Fibroblast of lung (primary cell): ENCODE measurements around the gene HPN. TPM values are rescaled to one million over a fixed set of nuclear protein-coding genes. Genes with fewer than 3 reads are reported as not detected.
"Not testable (repeated sequence)": the region's sequence is repeated elsewhere in the genome, so short reads cannot be mapped to it uniquely, and the experiment has no call there.

Source experiments
- DNase-seq, 2 donors: peaks; one replicate each; pipeline versions ENCODE4 v3.0.0 to v3.0.0-alpha.2; 2010; ENCODE audit warnings: low read depth in 2 of 2
- H2AFZ ChIP-seq: 2 replicates; pipeline ENCODE4 v1.5.1; 2012; ENCODE audit warnings: low read length, control low read depth, inconsistent platforms
- H3K27ac ChIP-seq: 2 replicates; pipeline ENCODE4 v1.5.1; 2011; ENCODE audit warnings: low read length, control low read depth; ENCODE audit not compliant: insufficient read depth
- H3K27me3 ChIP-seq: 2 replicates; pipeline ENCODE4 v1.5.1; 2011; ENCODE audit warnings: mild to moderate bottlenecking, low read length; ENCODE audit not compliant: control insufficient read depth, insufficient read depth
- H3K36me3 ChIP-seq: 2 replicates; pipeline ENCODE4 v1.5.1; 2011; ENCODE audit warnings: low read length; ENCODE audit not compliant: control insufficient read depth, insufficient read depth
- H3K4me1 ChIP-seq: 2 replicates; pipeline ENCODE4 v1.5.1; 2011; ENCODE audit warnings: low read length; ENCODE audit not compliant: control insufficient read depth, insufficient read depth; ENCODE audit errors: extremely low read depth
- H3K4me2 ChIP-seq: 2 replicates; pipeline ENCODE4 v1.5.1; 2011; ENCODE audit warnings: low read length, control low read depth; ENCODE audit not compliant: insufficient read depth; ENCODE audit errors: extremely low read depth
- H3K4me3 ChIP-seq, 4 experiments: fragments of 200-600 bp in 1 of 4; sonication (generic) in 1 of 4; replicated peaks in 1 of 4; 2 replicates each; pipeline ENCODE4 v1.5.1; 2011 to 2016; ENCODE audit warnings: low read length in 4 of 4, low read depth in 3 of 4, mild to moderate bottlenecking in 3 of 4, control low read depth in 2 of 4, inconsistent platforms in 1 of 4, mixed read lengths in 1 of 4; ENCODE audit not compliant: insufficient read depth in 1 of 4; ENCODE audit errors: control extremely low read depth in 1 of 4
- H3K79me2 ChIP-seq: 2 replicates; pipeline ENCODE4 v1.5.1; 2012; ENCODE audit warnings: mild to moderate bottlenecking, low read length, inconsistent platforms; ENCODE audit not compliant: control insufficient read depth, insufficient read depth
- H3K9ac ChIP-seq: 2 replicates; pipeline ENCODE4 v1.5.1; 2011; ENCODE audit warnings: mild to moderate bottlenecking, low read length, control low read depth; ENCODE audit not compliant: insufficient read depth
- H3K9me3 ChIP-seq: 2 replicates; pipeline ENCODE4 v1.5.1; 2012; ENCODE audit warnings: low read depth, low read length; ENCODE audit not compliant: control insufficient read depth, insufficient read depth
- H4K20me1 ChIP-seq: 2 replicates; pipeline ENCODE4 v1.5.1; 2011; ENCODE audit warnings: low read length; ENCODE audit not compliant: control insufficient read depth, insufficient read depth; ENCODE audit errors: extremely low read depth
- CTCF ChIP-seq, 2 donors: IDR thresholded peaks in 1 of 2; conservative IDR thresholded peaks in 1 of 2; 1 replicate in 1 of 2; 2 replicates in 1 of 2; pipeline ENCODE4 v1.5.1; 2011 to 2012; ENCODE audit warnings: low read length in 2 of 2, control low read depth in 1 of 2, inconsistent platforms in 1 of 2, low read depth in 1 of 2, mild to moderate bottlenecking in 1 of 2
- EZH2 ChIP-seq: IDR thresholded peaks from 2 replicates; pipeline ENCODE4 v1.5.1; 2012; ENCODE audit warnings: low read length, control low read depth, mild to moderate bottlenecking; ENCODE audit errors: missing control alignments
- polyA minus RNA-seq: library from RNA; depleted of rRNA, polyadenylated mRNA; stranded (reverse); fragments of >200 nt; gene quantifications from 2 replicates; pipeline ENCODE4 v1.2.3, GENCODE V29; 2011; ENCODE audit warnings: low replicate concordance
- polyA plus RNA-seq, 2 donors: library from polyadenylated mRNA; depleted of rRNA in 1 of 2; stranded (reverse) in 1 of 2; unstranded in 1 of 2; fragments of >200 nt; gene quantifications; 2 replicates each; pipeline ENCODE4 v1.2.1, GENCODE V29; 2011 to 2012; ENCODE audit warnings: missing spikeins in 1 of 2
- total RNA-seq: library from RNA; depleted of rRNA; stranded (reverse); fragments of >200 nt; gene quantifications from 2 replicates; pipeline ENCODE4 v1.2.1, GENCODE V29; 2014

The HPN gene
- 0.33 and 0.51 TPM in 2 replicates for total RNA-seq
- polyA plus RNA-seq = not detected in 2 replicates
- polyA plus RNA-seq (2012) = 0.14 TPM in 1 of 2 replicates, not detected in the other
- 0.67 TPM in 1 of 2 replicates, not detected in the other for polyA minus RNA-seq

GRCh38 chr19:35041548-35042055 is at the start of gene HPN:
TSS of gene HPN (plus strand) at chr19:35041721. CDS start at chr19:35042507, 786 bp downstream.
- no peak within 1 kb of the TSS for H3K27ac ChIP-seq
- no peaks in the 10 kb centered on the region for H4K20me1 ChIP-seq
- H3K9ac ChIP-seq = no peak within 1 kb of the TSS
- H3K27me3 ChIP-seq = no peaks in the 10 kb centered on the region
- H3K4me2 ChIP-seq = peak within 1 kb of the TSS; percentile 40
- H3K9me3 ChIP-seq = no peaks in the 10 kb centered on the region
- H3K36me3 ChIP-seq = no peaks in the 10 kb centered on the region
- DNase-seq = no peak
- TF ChIP-seq EZH2 = no peak
- no peak for TF ChIP-seq CTCF (conservative IDR thresholded peaks at IDR 0.05 in 1 of 2, IDR thresholded peaks at IDR 0.05 in 1 of 2; ENCODE audit: low read depth in 1 of 2, low read length in 2 of 2)
- peak within 1 kb of the TSS; percentile 2 for H2AFZ ChIP-seq
- H3K4me1 ChIP-seq = peaks cover 6% of the 10 kb centered on the region
- H3K79me2 ChIP-seq = no peaks in the 10 kb centered on the region
- H3K4me3 ChIP-seq = no peak within 1 kb of the TSS

GRCh38 chr19:34992582-34992981 is 48.9 kb upstream of the HPN start:
- H3K27me3 ChIP-seq, H2AFZ ChIP-seq, H4K20me1 ChIP-seq, DNase-seq, H3K27ac ChIP-seq, H3K4me3 ChIP-seq, H3K4me1 ChIP-seq, H3K9ac ChIP-seq, H3K4me2 ChIP-seq, H3K9me3 ChIP-seq, H3K79me2 ChIP-seq, H3K36me3 ChIP-seq: not testable (repeated sequence)

- no peaks in the 10 kb centered on the region for H3K27me3 ChIP-seq
- H4K20me1 ChIP-seq = no peaks in the 10 kb centered on the region
- H3K4me2 ChIP-seq = no peak overlapping the region
- H3K36me3 ChIP-seq = no peaks in the 10 kb centered on the region
- H3K9me3 ChIP-seq = no peaks in the 10 kb centered on the region
- DNase-seq = no peak
- H2AFZ ChIP-seq = no peak overlapping the region
- H3K27ac ChIP-seq = no peak overlapping the region
- peaks cover 1% of the 10 kb centered on the region for H3K4me1 ChIP-seq
- no peak for TF ChIP-seq CTCF (conservative IDR thresholded peaks at IDR 0.05 in 1 of 2, IDR thresholded peaks at IDR 0.05 in 1 of 2; ENCODE audit: low read depth in 1 of 2, low read length in 2 of 2)
- no peak overlapping the region for H3K9ac ChIP-seq
- no peak overlapping the region for H3K4me3 ChIP-seq
- no peaks in the 10 kb centered on the region for H3K79me2 ChIP-seq
These were observed 47.3 kb upstream of the HPN start for GRCh38 chr19:34994286-34994642.
